Astrocyte (in vitro differentiated cells and primary cell): ENCODE results near the gene KCNMB2.

Source experiments
- CTCF ChIP-seq: IDR thresholded peaks from 2 replicates; pipeline ENCODE4 v1.5.1; 2011; ENCODE audit warnings: low read depth, mild to moderate bottlenecking, inconsistent platforms, low read length, moderate library complexity; ENCODE audit not compliant: insufficient read depth
- EZH2 ChIP-seq: IDR thresholded peaks from 2 replicates; pipeline ENCODE4 v1.6.1; 2012; ENCODE audit warnings: mild to moderate bottlenecking, low read length, inconsistent platforms; ENCODE audit not compliant: insufficient read depth

GRCh38 chr3:178629430-178630178 lies 93.4 kb downstream of the KCNMB2 start:
- no peak for TF ChIP-seq CTCF
- no peak for TF ChIP-seq EZH2
